Breast epithelium (tissue), 4 donors: ENCODE measurements around the gene CNOT11. TPM values are rescaled to one million over a fixed set of nuclear protein-coding genes. Genes with fewer than 3 reads are reported as not detected.

ENCODE experiments used
- DNase-seq, 2 donors: peaks; one replicate each; pipeline ENCODE4 v3.0.0-alpha.2; 2019; ENCODE audit warnings: low spot score in 2 of 2
- H3K27ac ChIP-seq, 2 donors: fragments of 200-600 bp; sonication (generic) in 1 of 2; one replicate each; pipeline ENCODE4 v1.5.1; 2016 to 2019; ENCODE audit warnings: mild to moderate bottlenecking in 1 of 2
- H3K27me3 ChIP-seq, 2 donors: fragments of 200-600 bp; sonication (generic) in 1 of 2; one replicate each; pipeline versions ENCODE4 v1.5.1 to v1.6.0; 2017 to 2019; ENCODE audit warnings: control low read depth in 1 of 2, mild to moderate bottlenecking in 1 of 2
- H3K36me3 ChIP-seq: fragments of 200-600 bp; one replicate; pipeline ENCODE4 v1.5.1; 2019
- H3K4me1 ChIP-seq, 2 donors: fragments of 200-600 bp; sonication (generic); one replicate each; pipeline ENCODE4 v1.5.1; 2016 to 2019; ENCODE audit warnings: control low read depth in 1 of 2
- H3K4me3 ChIP-seq, 3 donors: fragments of 200-600 bp; sonication (generic); 1 replicate in 2 of 3; 2 replicates in 1 of 3; pipeline ENCODE4 v1.5.1; 2016 to 2019; ENCODE audit warnings: mild to moderate bottlenecking in 3 of 3, moderate library complexity in 2 of 3
- H3K9me3 ChIP-seq, 2 donors: fragments of 200-600 bp; sonication (generic) in 1 of 2; one replicate each; pipeline ENCODE4 v1.5.1; 2016 to 2019; ENCODE audit warnings: control low read depth in 1 of 2
- POLR2A ChIP-seq: fragments of 450-650 bp; IDR thresholded peaks from one replicate; pipeline ENCODE4 v1.6.1; 2016; ENCODE audit warnings: antibody characterized with exemption, mild to moderate bottlenecking, moderate library complexity
- POLR2AphosphoS5 ChIP-seq, 3 donors: sonication (generic); formaldehyde crosslinking; IDR thresholded peaks; one replicate each; pipeline ENCODE4 v1.6.1; 2017; ENCODE audit warnings: antibody characterized with exemption in 3 of 3
- intact Hi-C: fragments of 100-400 bp; cut with DNase I; formaldehyde crosslinking; loops from one replicate; pipeline ENCODE4 v1.15.1; 2023; ENCODE audit warnings: low total_unique reads
- total RNA-seq, 3 donors: library from RNA; depleted of rRNA; stranded (reverse); fragments of >200 nt; gene quantifications; one replicate each; pipeline ENCODE4 v1.1.0, GENCODE V29; 2016
- TF ChIP-seq, protein P1 (sequence below), 3 donors: fragments of 450-650 bp; IDR thresholded peaks; one replicate each; pipeline ENCODE4 v1.5.1; 2016 to 2017; ENCODE audit warnings: antibody characterized with exemption in 3 of 3, mild to moderate bottlenecking in 3 of 3, moderate library complexity in 3 of 3

CNOT11 gene
- total RNA-seq, 3 donors from 2014 or later, result 19.2 to 33.1 (median 23.9) TPM

DNA sequence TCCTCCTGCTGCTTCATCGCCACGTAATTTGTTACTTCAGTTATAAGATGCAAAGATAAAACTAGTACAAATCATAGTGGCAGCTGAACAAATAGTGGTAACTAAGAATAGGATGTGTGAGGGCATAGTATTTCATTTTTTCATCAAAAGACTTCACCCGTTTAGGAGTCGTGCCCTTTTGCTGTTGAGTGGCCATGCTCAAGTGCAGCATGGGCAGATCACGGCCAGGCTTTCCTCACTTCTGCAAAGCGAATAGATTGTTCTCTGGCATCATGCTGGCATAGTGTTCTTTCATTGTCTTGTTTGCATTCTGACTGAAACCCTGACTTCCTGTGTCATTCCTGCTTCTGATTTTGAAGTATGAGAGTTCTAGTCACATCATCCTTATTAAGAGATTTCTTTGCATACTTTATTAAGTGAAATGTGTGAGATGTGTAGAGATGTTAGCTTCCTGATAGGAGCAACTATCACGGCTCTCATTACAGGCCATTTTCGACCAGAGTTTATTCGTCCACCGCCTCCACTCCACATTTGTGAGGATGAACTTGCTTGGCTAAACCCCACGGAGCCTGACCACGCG, 11.8 kb downstream of the CNOT11 start:
- no peak overlapping the region for H3K27ac ChIP-seq
- no peak for DNase-seq
- intact Hi-C loops, result no loop called here
- H3K4me1 ChIP-seq, result no peaks in the 10 kb centered on the region
- H3K27me3 ChIP-seq, result no peaks in the 10 kb centered on the region
- H3K4me3 ChIP-seq, result no peak overlapping the region
- TF ChIP-seq POLR2AphosphoS5 (IDR thresholded peaks at IDR 0.05) (no peak), POLR2A (no peak)
- TF ChIP-seq, protein P1, sequence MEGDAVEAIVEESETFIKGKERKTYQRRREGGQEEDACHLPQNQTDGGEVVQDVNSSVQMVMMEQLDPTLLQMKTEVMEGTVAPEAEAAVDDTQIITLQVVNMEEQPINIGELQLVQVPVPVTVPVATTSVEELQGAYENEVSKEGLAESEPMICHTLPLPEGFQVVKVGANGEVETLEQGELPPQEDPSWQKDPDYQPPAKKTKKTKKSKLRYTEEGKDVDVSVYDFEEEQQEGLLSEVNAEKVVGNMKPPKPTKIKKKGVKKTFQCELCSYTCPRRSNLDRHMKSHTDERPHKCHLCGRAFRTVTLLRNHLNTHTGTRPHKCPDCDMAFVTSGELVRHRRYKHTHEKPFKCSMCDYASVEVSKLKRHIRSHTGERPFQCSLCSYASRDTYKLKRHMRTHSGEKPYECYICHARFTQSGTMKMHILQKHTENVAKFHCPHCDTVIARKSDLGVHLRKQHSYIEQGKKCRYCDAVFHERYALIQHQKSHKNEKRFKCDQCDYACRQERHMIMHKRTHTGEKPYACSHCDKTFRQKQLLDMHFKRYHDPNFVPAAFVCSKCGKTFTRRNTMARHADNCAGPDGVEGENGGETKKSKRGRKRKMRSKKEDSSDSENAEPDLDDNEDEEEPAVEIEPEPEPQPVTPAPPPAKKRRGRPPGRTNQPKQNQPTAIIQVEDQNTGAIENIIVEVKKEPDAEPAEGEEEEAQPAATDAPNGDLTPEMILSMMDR (IDR thresholded peaks at IDR 0.05), result no peak
- H3K9me3 ChIP-seq, result no peaks in the 10 kb centered on the region
- H3K36me3 ChIP-seq, result peaks cover 4% of the 10 kb centered on the region

DNA sequence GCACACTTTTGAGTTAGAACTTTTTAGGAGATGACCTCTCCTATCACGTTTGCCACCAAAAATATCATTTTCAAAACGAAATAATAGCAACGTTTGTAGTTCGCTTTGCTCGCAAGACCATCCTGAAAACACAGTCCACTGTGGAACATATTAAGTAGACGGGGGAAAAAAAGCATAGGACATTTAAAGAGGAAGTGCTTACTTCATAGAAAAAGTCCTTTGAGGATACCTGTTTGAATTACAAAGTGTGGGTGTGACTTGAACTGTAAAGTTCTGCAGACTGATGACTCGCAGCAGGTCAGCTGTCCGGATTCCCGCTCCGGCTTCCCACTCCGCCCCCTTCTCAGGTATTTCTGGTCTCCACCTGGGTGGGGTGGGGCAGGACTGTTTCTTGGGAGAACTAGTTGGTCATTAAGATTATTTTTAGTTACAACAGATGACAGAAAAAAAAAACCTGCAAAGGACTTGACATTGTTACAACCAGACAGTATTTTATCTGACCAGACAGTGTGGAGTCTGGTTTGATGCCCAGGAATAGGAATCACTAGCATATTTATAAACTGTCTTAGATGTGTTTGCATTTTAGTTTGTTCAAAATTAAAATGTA, 13.3 kb downstream of the CNOT11 start:
- Histone ChIP-seq H3K4me1 (no peaks in the 10 kb centered on the region), H3K4me3 (no peak overlapping the region), H3K36me3 (peaks cover 4% of the 10 kb centered on the region), H3K27ac (no peak overlapping the region), H3K9me3 (no peaks in the 10 kb centered on the region), H3K27me3 (no peaks in the 10 kb centered on the region)
- TF ChIP-seq, protein P1 (IDR thresholded peaks at IDR 0.05), result no peak
- intact Hi-C loops, result no loop called here
- DNase-seq, result no peak

DNA sequence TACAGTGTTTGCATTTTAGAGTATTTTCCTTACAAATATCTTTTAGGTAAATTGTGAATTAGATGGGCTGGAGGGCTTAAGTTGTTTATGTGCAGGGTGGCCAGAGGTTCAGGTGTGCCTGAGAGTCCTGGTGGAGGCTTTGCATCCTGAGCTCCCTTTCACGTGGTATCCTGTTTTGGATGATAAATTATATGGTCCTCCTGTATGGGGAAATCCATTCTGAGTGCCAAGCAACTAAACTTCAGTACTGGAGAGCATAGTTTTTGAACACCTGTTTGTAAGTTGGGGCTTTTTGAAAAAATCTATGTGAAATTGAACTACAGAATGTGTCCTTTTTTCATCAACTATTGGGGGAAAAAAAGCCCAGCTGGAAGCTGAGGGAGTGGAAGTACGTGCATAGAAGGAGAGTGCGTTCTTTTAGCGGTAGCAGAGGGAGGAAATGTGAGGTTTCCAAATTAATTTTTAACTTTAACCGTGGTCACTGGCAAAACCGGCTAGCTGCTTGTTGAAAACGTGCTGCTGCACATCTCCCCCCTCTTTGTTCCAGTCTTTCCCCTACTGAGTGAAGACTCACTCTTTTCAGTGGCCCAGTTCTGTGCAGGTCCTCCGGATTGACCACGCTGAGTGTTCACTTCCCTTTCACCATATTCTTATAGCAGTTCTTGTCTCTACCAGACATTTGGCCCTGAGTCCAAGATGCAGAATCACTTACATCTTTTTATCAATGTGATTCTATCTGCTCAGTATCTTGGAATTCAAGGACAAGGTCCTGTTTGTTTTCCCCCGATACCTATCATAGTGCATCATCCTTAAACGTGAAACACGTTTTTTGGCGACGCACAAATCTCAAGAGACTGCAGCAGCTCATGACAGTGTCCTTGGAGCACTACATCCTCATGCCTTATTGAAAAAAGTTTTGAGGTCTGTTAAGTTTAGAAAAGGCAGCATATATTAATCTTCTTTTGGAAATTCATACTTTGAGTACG, 15.3 kb downstream of the CNOT11 start:
- Histone ChIP-seq H3K4me1 (no peaks in the 10 kb centered on the region), H3K36me3 (no peaks in the 10 kb centered on the region), H3K27me3 (no peaks in the 10 kb centered on the region), H3K9me3 (no peaks in the 10 kb centered on the region), H3K27ac (no peak overlapping the region), H3K4me3 (no peak overlapping the region)
- no peak for DNase-seq
- intact Hi-C loops, result no loop called here
- TF ChIP-seq, protein P1 (IDR thresholded peaks at IDR 0.05), result no peak
- TF ChIP-seq POLR2AphosphoS5 (IDR thresholded peaks at IDR 0.05) (no peak), POLR2A (no peak)

DNA sequence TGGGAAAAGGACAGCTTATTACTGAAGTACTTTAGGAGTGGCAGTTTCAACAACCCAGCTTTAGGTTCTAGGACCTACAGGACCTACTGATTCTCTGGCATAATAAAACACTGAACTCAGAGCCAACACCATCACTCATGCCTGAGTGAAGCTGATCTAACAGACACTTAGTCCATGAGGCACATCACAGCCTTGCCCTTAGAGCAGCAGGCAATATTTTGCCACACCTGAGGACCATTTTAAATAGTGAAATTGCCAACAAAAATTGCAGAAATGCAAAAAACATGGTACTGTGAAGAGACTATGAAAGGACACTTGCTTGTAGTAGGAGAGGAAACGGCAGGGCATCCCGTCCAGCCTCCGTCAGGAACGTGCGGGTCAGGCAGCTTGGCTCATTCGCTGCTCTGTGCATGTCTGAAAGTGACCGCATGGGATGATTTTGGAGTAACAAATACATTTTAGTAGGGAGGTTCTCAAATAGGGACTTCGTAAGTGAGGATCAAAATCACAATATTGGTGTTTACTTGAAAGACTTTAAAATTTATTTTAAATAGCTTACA, 18.1 kb downstream of the CNOT11 start:
- Histone ChIP-seq H3K36me3 (no peaks in the 10 kb centered on the region), H3K9me3 (no peaks in the 10 kb centered on the region), H3K27me3 (no peaks in the 10 kb centered on the region), H3K4me3 (no peak overlapping the region), H3K4me1 (no peaks in the 10 kb centered on the region), H3K27ac (no peak overlapping the region)
- TF ChIP-seq, protein P1 (IDR thresholded peaks at IDR 0.05), result no peak
- no peak for TF ChIP-seq POLR2AphosphoS5 (IDR thresholded peaks at IDR 0.05)
- no peak for TF ChIP-seq POLR2A
- intact Hi-C loops, result no loop called here
- no peak for DNase-seq
